ENCODE results near the gene PITPNB.

PITPNB gene

DNA sequence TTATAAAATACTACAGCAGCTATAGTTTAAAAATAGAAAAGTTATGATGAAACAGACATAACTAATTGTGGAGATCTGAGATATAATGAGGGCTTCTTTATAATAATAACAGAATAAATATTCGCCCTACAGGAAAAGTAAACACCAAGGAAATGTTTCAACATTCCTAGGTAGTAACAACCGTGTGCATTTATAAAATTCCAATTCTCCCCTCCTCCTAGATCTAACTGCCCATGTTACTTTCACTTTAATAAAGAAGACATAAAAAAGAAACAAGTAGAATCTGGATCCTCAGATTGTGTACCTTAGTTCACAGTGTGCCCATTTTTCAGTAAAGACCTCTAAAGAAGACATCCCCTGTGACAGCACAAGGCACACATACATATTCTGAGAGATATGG lies 59.7 kb downstream of the PITPNB start:
- no peak for DNase-seq (ENCODE audit: low read depth, low spot score)

- DNase-seq (ENCODE audit: low read depth, low spot score), result no peak
Observed at GRCh38 chr22:27858626-27859025, 60.4 kb downstream of the PITPNB start.

DNA sequence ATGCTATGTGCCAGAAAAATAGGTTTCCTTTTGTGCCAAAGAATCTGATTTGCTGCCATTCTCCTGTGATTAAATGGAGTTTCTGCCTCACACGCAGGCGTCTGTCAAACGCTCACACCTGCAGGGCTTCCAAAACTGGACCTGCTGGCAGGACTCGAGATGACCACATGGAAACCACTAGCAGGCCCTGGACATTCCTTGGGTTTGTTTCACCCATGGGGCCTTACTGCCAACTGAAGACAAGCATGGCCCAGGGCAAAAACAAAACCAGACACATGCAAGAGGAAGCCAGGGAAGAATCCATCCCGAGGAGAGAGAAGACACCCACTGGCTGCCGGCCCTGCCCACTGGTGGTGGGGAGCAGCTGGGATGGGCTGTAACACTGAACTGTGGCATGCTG lies 61.6 kb downstream of the PITPNB start:
- DNase-seq (ENCODE audit: low read depth, low spot score), result no peak

DNA sequence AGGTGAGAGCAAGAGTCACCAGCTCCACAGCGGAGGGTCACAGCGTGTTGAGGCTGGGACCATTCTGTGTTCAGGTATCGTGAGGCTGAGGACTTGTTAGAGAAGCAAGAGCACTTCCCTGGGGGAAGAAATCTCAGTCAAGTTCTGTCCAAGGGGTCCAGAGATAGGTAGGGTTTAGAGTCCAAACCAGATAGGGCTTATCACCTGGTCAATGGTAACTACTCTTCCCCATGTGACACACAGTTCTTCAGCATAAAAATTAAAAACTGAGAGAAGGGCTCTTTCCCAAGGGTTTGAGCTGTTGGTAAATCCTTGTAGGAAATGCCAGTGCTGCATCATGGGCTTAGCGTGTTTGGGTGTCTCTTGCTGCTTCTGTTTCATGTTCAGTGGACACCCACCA lies 62.7 kb downstream of the PITPNB start:
- no peak for DNase-seq (ENCODE audit: low read depth, low spot score)

GRCh38 chr22:27853424-27853823 lies 65.6 kb downstream of the PITPNB start:
- no peak for DNase-seq (ENCODE audit: low read depth, low spot score)

DNA sequence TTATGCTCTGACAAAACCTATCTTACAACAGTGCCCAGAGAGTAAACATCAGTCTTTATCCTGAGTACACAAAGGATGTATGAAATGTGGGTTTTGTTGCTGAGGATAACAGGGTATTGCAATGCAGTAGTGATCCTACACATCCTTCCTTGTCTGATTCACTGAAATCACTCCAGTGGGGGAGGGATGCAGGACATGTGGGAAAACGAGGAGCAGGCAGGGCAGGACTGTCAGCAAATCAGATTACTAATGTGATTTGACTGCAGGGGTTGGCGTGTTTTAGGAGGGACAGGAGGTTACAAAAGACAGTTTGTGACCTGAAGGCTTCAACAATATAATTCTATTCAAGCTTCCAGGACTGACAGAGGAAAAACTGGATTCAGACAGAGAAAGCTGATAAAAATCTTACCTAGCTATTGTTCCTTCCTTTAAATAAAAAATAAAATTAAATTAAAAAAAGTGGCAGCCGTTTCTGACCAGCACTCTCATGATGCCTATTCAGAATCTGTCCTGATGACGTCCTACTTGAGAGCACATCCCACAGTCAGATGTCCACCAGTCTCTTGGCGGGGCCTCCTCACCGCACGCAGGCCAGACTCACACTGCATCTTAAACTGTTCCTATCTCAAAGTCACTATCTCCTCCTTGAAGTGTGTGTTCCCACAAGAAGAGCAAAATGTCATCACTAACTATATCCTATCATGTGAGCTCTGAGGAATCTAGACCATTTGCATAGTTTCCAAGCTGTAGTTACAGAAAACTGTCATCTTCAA lies 66.9 kb downstream of the PITPNB start:
- DNase-seq (ENCODE audit: low read depth, low spot score), result no peak

DNA sequence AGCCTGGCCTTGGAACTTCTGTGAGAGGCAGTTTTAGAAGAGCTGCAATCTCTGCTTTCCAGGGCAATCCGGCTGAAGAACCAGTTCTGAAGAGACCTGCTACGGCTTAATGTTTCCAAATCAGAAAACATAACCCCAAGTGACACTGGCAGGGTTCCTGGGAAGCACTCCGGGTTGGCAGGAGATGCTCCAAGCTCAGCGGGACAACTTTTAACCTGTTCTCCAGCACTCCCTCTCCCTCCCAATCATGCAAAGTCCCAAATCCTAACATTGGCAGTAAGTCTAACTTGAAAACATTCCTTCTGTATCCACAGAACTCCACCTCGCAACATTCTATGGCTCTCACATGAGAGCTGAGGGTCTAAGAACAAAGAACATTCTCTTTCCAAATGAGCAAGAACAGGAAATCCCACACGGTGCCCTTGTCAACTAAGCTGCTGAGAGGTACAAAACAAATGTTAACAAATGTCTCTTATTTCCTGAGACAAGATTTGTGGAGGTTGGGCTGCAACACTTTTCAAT lies 69.0 kb downstream of the PITPNB start:
- DNase-seq (ENCODE audit: low read depth, low spot score), result peak; percentile 13

DNA sequence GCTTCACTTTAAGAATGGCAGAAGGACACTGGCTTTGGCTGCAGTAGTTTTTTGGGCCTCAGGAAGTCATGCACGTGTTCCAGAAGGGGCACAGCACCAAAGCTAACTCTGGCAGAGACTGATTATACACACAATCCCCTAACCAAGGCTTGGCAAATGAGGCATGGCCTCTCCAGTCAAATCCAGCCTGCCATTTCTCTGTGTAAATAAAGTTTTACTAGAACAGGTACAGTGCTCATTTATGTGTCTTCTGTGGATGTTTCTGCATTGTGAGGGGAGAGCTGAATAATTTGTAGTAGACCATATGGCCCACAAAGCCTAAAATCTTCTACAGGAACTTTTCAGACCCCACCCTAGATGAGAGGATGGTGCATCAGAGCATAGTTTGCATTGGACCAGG lies 71.1 kb downstream of the PITPNB start:
- DNase-seq (ENCODE audit: low read depth, low spot score), result no peak

- DNase-seq (ENCODE audit: low read depth, low spot score), result no peak
Observed at GRCh38 chr22:27846910-27847309, 72.1 kb downstream of the PITPNB start.

DNA sequence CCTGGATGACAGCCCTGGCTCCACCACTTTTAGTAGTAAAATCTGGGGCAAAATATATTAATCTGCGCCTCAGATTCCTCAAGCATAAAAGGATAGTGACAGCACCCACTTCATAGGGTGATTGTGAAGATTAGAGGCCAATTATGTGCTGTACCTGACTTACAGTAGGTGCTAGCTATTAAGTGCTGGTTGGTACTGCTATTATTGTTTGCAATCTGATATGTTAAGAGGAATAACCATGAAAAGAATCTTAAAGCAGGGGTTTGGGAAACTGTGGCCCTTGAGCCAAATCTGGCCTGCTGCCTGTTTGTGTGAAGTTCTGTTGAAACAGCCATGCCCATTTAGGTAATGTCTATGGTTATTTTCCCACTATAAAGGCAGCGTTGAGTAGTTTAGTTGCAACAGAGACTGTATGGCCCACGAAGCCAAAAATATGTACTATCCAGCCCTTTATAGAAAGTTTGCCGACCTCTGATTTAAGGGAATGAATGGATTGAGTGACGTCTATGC lies 72.8 kb downstream of the PITPNB start:
- DNase-seq (ENCODE audit: low read depth, low spot score), result no peak

DNA sequence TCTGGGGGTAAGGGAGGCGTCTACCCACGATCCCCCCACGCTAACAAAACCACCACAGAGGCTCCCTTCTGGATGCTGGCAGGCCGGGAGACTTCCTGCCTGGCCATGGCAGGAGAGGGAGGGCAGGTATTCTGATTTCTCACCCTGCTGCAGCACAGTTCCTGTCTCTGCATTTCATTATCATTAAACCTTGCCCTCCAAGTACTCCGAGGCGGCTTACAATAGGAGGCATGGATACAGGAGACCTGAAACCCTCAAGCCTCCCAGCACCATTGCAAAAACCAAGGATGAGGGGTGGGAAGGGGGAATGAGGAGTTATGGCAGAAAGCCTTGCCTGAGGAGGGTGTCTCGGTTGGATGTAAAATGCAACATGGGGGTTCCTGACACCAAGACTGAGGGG lies 73.4 kb downstream of the PITPNB start:
- no peak for DNase-seq (ENCODE audit: low read depth, low spot score)

GRCh38 chr22:27844656-27845591 lies 74.1 kb downstream of the PITPNB start:
- no peak for DNase-seq (ENCODE audit: low read depth, low spot score)

DNA sequence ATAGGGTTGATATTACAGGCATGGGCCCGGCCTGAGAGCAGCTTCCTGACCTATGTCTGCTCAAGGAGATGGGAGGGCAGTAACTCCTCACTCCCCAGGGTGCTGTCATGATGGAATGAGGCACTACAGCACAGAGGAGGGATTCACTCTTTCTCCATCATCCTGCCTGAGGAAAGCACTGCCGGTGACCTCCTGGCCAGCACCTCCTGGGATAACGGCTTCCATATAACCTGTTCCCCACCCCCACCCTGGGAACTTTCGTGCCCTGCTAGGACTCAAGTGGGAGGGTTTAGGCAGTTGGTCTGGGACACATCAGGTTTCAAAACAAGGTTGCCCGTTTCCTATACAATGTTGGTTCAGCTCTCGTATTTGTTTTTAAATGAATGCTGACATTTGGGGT lies 74.8 kb downstream of the PITPNB start:
- no peak for DNase-seq (ENCODE audit: low read depth, low spot score)

- DNase-seq (ENCODE audit: low read depth, low spot score), result no peak
Observed at GRCh38 chr22:27843441-27843840, 75.6 kb downstream of the PITPNB start.

DNA sequence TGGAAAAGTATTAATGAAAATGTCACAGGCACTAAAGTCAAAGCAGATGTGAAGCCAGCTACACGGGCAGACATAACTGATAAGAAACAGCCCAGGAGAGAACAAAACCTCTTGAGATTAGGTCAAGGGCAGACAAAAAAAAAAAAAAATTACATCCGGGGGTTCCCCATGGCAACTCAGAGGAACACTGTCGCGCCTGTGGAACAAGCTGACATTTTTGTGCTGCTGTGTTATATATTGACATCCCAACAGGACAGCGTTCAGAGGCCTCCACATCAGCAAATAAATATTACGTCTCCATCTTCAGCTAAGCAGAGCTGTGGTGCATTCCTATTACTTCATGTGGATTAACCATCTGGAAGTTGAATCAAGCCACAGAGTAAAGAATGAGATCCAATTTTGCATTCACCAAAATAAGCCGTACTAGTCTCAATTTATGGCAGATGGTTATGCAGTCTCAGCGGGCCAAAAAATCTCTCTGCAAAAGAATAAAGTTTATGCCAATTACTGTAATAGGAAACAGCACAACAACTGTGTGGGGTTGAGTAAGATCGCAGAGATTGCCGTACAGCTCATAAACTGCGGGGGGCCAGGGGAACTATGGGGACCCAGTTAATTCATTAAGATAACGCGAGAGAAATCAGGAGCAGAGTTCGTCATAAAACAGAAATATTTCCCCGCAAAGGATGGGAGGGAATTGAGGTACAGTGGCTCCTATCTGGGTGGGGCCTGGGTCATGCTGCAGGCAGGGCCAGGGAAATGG lies 76.2 kb downstream of the PITPNB start:
- DNase-seq (ENCODE audit: low read depth, low spot score), result no peak

DNA sequence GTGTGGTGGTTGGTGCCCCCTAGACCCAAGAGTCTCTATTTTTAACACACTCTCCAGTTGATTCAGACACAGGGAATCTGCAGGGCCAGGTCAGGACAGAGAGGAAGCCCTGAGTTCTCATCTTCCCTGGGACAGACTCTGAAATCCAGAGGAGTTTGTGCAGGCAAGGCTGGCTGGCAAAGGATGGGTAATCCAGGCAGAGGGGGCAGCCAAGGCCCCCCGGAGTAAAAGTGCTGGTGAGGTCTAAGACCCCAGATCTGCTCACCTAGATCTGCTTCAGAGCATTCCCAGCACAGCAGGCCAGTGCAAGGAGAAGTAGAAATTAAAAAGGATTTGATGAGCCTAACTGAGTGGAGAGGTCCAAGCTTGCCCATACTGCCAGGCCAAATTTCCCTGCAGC lies 76.9 kb downstream of the PITPNB start:
- no peak for DNase-seq (ENCODE audit: low read depth, low spot score)

DNA sequence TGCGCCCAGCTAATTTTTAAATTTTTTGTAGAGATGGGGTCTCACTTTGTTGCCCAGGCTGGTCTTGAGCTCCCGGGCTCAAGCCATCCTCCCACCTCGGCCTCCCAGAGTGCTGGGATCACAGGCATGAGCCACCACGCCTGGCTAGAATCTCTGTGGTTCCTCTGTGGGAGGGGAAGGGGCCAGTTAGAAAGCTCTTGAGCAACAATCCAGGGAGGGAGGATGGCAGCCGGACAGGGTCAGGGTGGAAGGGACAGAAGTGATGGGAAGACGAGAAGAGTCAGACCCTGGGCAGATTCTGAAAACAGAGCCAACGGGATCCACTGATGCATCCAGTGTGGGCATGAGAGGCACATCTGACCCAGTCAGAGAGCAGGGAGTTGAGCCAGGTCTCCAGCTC lies 78.6 kb downstream of the PITPNB start:
- no peak for DNase-seq (ENCODE audit: low read depth, low spot score)

GRCh38 chr22:27839057-27839660 lies 79.9 kb downstream of the PITPNB start:
- no peak for DNase-seq (ENCODE audit: low read depth, low spot score)

DNA sequence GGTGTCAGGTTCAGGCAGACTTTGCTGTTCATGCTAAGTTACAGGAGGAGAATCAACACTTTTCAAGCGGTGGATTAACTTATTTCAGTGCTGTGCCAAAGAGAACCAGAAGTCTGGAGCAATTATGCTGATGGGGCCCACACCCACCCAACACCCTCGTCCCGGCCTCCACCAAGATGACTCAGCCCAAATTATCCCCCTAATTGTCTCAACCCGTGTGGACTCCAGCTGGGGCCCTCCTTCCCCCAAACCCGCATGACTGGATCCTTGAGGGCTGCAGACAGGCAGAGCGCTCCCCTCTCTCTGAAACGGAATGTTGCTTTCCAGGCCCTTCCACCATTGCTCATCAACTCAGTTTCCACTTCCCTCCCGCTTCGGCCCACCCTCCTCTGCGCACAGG lies 82.9 kb downstream of the PITPNB start:
- no peak for DNase-seq (ENCODE audit: low read depth, low spot score)

DNA sequence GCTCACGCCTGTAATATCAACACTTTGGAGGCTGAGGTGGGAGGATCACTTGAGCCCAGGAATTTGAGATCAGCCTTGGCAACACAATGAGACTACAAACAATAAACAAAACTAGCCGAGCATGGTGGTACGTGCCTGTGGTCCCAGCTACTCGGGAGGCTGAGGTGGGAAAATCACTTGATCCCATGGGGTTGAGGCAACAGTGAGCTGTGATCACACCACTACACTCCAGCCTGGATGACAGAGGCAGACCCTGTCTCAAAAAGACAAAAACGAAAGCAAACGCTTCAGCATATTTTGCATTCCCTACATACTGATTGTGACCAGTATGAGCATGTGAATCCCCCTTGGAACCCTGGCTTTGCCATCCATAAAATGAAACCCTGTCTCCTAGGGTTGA lies 83.6 kb downstream of the PITPNB start:
- DNase-seq (ENCODE audit: low read depth, low spot score), result no peak
